HG03060 (cell line): ENCODE data around the gene POU6F2.
"Not testable (repeated sequence)": the region's sequence is repeated elsewhere in the genome, so short reads cannot be mapped to it uniquely, and the experiment has no call there.

Experiments used
- ATAC-seq: cut with Tn5 transposase; IDR thresholded peaks from one replicate; pipeline ENCODE4 v1.9.1; 2021; ENCODE audit warnings: low read depth, moderate number of reproducible peaks; ENCODE audit not compliant: unreplicated experiment

POU6F2 gene

DNA sequence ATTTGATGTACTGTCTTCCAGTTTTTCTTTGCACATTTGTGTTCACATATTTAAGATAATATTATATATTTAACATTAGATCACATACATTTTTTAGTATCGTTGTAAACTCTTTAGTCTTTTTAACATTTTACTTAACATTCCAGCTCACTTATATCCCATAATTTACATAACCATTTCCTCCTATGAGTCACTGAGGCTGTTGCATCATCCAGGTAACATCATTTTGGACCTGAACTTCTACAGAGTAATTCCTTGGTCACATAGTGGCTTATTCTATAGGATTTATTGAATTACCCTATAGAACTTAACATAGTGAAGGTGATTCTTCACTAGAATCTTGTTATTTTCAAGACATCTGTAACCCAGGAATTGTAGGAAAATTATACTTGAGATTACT, 194.4 kb downstream of the POU6F2 start:
- ATAC-seq = no peak

DNA sequence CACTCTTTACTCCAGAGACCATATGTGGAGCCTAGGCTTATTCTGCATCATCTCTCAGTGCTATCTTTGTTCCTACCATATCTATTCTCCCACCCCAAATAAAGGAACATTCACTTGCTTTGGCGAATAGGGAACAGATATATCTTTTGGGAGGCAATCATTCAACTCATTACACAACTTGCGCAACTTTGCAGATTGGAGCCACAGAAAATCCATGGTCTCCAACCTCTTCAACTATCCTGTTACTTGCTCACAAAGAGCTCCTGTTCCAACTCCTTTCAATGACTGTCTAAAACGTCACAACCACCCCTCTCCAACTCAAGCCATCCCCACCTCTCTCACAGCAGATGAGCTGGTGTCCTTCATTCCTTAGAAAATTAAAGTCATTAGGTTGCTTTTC, 203.7 kb downstream of the POU6F2 start:
- no peak for ATAC-seq

DNA sequence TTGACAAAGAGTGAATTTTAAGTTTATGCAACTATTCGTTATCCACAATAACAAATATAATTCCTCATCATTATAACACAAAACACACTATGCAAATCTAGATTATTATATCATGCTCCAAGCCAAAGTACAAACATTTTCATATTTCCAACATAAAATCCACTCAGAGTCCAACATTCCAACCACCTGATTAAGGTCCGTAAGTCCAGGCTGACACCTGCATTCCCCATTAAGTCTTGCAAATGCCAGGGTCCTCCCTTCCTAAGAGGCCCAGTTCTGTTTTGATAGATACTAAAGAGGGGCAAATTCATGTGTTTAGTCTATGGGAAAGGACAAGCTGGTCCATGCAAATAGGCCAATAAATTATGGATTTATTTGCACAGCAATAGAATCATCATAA, 206.1 kb downstream of the POU6F2 start:
- ATAC-seq = no peak

GRCh38 chr7:39184391-39184790, 206.7 kb downstream of the POU6F2 start:
- no peak for ATAC-seq

DNA sequence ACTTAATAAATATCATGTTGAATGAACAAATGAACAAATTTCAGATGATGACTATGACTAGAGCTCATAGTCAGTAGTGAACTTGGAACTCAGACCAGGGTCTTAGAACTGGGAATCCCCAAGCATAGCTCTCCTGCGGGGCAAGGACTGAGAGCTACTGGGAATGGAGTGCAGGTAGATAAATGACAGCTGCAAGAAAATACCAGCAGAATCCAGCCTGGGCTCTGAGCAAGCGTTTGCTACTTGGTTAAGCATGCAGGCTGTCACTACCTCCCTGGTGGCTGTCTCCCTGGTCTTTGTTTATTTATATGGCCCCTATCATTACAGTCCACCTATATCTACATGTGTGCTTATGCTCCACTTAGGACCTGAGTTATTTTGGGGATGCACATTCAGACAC, 208.4 kb downstream of the POU6F2 start:
- ATAC-seq = no peak

- no peak for ATAC-seq
Observed at GRCh38 chr7:39186671-39187070, 209.0 kb downstream of the POU6F2 start.

GRCh38 chr7:39187130-39187529, 209.4 kb downstream of the POU6F2 start:
- ATAC-seq = no peak

DNA sequence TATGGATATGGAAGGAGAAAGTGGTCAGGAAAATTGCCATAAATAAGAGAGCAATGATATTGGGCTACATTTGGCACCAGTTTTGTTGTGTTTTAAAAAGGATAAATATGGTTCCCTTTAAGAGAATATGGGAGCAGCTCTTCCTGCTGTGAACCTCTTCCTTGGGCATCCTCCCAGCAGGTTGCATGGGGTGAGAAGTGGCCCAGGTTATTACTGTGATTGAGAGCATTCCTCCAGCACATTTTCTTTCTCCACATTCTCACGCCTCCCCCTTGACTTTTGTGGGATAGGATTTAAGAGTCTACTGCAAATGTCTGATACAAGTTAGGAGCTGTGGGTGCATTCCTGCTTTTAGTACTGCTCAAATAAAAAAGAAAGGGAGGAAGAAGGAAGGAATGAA, 214.8 kb downstream of the POU6F2 start:
- ATAC-seq = no peak

- not testable (repeated sequence) for ATAC-seq
Observed at GRCh38 chr7:39194388-39194787, 216.7 kb downstream of the POU6F2 start.

GRCh38 chr7:39195967-39196366, 218.3 kb downstream of the POU6F2 start:
- ATAC-seq = no peak

DNA sequence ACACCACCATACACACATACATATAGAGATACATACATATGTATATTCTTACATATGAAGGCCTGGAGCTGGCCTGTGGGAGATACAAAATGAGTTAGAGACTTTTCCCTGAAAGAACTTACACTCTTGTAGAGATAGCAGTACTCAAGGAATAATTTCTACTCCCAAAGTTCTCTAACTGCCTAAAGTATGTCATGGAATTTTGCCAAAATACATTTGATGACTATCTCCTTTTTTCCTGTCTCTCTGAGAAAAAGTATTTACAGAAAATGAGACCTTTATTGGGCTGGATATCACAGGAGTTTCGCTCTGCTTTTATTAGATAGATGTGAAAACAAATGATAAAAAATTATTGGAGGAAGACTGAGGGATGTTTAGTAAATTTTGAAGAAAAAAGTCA, 220.1 kb downstream of the POU6F2 start:
- ATAC-seq = no peak

DNA sequence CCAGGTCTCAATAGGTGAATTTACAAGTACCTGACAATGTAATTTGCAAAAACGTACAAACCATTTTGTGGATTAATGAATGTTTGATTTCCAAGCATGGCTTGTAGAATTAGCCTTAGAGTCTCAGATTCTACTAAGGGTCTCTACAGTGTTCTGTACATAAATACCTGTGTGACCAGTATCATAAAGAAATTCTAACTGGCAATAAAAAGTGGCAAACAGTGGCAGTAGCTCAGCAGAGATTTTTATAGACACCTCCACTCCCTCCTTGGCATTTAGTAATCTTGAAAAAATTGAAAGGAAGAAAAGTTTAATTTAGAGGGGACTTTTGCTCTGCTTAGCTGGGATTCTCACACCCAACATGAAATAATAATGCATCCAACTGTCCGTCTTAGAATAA, 220.8 kb downstream of the POU6F2 start:
- no peak for ATAC-seq

DNA sequence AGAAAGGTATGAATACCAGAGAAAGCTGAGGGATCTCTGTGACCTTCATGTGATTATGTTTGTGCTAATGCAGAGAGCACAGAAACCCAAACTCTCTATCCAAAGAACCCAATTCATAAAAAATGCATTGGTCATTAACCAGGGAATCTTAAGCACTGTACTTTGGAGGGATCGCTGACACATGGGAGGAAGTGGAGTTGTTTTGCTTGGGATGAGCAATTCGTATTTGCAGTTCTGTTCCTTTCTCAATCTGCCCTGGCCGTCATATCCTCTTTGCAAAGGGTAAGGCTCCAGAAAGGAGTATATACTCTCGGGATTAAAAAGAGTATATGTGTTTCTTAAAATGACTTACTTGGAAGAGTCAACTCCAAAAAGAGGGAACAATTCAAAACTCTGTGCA, 221.3 kb downstream of the POU6F2 start:
- ATAC-seq = no peak

DNA sequence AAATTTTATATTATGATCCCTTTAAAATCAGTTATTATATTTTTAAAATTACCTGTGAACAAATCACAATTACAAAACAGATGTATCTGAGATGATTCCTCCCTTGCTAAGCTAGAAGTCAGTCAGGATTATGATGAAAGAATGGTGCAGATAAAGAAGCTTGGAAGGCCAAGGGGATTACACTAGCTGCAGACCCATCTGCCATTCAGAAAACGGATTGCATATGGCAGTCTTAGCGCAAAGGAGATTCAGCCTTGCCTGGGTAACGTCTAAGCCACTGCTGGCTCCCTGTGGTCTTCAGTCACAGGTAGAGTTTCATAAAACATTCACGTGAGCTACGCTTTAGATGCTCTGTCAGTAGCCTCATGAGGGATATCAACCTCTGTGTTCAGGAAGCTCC, 222.2 kb downstream of the POU6F2 start:
- no peak for ATAC-seq

DNA sequence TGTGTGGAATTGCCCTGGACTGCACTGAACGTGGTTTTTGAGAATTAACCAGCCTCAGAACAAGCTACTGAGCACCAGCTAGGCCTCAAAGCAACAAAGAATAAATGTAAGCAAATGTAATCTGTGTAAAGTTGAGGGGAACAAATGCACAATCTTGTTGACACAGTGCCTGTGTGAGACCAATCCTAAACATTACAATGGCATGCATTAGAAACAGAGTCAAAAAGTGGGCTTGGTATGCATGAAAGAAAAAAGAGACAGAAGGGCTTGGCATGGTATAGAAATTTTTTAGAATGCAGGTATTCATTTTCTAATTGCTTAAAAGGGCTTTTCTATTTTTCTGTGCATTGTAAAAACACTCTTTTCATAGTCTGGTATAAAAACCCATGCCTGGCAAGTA, 224.3 kb downstream of the POU6F2 start:
- ATAC-seq = no peak

DNA sequence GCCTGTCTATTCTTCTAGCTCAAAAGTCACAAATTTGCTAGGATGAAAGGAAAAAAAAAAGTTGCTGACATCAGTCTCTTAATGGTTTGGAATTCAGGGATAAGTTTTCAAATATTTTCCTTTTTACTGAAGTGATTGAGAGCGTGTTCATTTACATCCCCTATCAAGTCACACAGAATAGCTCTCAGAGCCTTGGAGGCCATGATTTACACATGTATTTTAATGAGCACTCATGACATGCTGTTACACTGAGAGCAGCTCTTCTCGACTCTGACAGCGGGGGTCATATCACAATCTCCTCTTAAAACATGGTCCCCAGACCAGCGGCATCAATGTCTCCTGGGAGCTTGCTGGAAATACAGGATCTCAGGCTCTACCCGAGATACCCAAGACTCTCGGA, 232.7 kb downstream of the POU6F2 start:
- ATAC-seq = no peak

DNA sequence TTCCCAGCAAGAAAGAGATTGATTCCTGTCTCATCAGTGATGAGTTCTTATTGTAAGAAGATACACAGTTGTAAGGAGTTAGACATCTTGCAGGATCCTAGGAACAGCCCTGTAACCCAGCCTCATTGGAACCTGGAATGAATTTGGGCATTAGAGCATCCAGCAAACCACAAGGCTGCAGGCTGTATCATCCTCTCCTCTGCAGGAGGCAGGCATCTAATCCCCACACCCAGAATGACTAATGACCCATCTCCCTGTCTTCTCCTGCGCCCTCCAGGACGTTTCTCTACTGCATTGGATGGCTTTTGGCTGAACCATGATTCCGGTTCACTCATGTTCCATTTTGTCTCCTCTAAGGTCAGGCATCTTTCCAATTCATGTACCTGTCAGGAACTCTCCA, 233.9 kb downstream of the POU6F2 start:
- no peak for ATAC-seq

- no peak for ATAC-seq
Observed at GRCh38 chr7:39212876-39213275, 235.2 kb downstream of the POU6F2 start.

- ATAC-seq = no peak
Observed at GRCh38 chr7:39217783-39218182, 240.1 kb downstream of the POU6F2 start.

DNA sequence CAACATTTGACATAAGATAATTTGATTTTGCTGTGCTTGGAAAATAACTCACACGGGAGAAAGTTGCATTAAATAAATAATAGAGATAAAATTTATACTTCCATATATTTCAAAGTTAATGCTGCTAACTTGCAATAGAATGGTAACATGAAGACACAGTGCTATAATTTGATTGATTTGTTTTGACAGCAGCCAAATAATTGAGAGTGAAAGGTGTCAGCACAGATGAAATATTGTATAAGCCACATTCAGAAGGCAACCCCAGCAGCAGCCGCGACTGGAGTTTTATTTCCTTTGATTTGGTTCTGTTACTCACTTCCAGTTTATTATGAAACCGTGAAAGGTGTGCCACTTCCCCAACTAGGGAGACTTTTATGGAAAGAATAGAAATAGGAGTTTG, 242.2 kb downstream of the POU6F2 start:
- ATAC-seq = no peak

GRCh38 chr7:39221901-39222300, 244.2 kb downstream of the POU6F2 start:
- no peak for ATAC-seq

GRCh38 chr7:39228946-39229345, 251.2 kb downstream of the POU6F2 start:
- no peak for ATAC-seq

- no peak for ATAC-seq
Observed at GRCh38 chr7:39233851-39234529, 256.3 kb downstream of the POU6F2 start.
